Heart left ventricle (tissue), 16 donors: ENCODE measurements around the gene C4B. TPM values are rescaled to one million over a fixed set of nuclear protein-coding genes. Genes with fewer than 3 reads are reported as not detected.
"Not testable (repeated sequence)": the region's sequence is repeated elsewhere in the genome, so short reads cannot be mapped to it uniquely, and the experiment has no call there.

Experiments used
- ATAC-seq, 4 donors: fragments of 200-7000 bp; cut with Tn5 transposase; one replicate each; pipeline ENCODE4 v1.9.1; 2020 to 2022; ENCODE audit warnings: moderate library complexity in 4 of 4, mild to moderate bottlenecking in 3 of 4, moderate number of reproducible peaks in 1 of 4
- DNase-seq, 5 donors: peaks; one replicate each; pipeline ENCODE4 v3.0.0-alpha.2; 2020
- H3K27ac ChIP-seq, 12 donors: fragments of 200-600 bp; sonication (generic) in 4 of 12; one replicate each; pipeline versions ENCODE4 v1.5.0 to v1.8.0; 2016 to 2022; ENCODE audit warnings: mild to moderate bottlenecking in 2 of 12
- H3K27me3 ChIP-seq, 9 donors: fragments of 200-600 bp; sonication (generic) in 2 of 9; one replicate each; pipeline versions ENCODE4 v1.5.1 to v1.8.0; 2016 to 2022; ENCODE audit warnings: mild to moderate bottlenecking in 3 of 9
- H3K36me3 ChIP-seq, 9 donors: fragments of 200-600 bp; sonication (generic) in 2 of 9; one replicate each; pipeline versions ENCODE4 v1.5.0 to v1.8.0; 2018 to 2022; ENCODE audit warnings: mild to moderate bottlenecking in 2 of 9
- H3K4me1 ChIP-seq, 12 donors: fragments of 200-600 bp; sonication (generic) in 4 of 12; one replicate each; pipeline versions ENCODE4 v1.5.0 to v1.8.0; 2016 to 2022; ENCODE audit warnings: mild to moderate bottlenecking in 3 of 12
- H3K4me3 ChIP-seq, 12 donors: fragments of 200-600 bp; sonication (generic) in 4 of 12; one replicate each; pipeline versions ENCODE4 v1.5.0 to v1.8.0; 2017 to 2022; ENCODE audit warnings: mild to moderate bottlenecking in 9 of 12, moderate library complexity in 4 of 12
- H3K9me3 ChIP-seq, 12 donors: fragments of 200-600 bp; sonication (generic) in 4 of 12; one replicate each; pipeline versions ENCODE4 v1.5.0 to v1.8.0; 2016 to 2022; ENCODE audit warnings: mild to moderate bottlenecking in 1 of 12
- POLR2A ChIP-seq, 2 donors: fragments of 450-650 bp; IDR thresholded peaks; one replicate each; pipeline ENCODE4 v1.6.1; 2017; ENCODE audit warnings: antibody characterized with exemption in 2 of 2, mild to moderate bottlenecking in 2 of 2, moderate library complexity in 2 of 2
- WGBS, 4 donors: extraction: QIAGEN DNeasy Blood & Tissue Kit in 2 of 4; methylation state at CpG; one replicate each; pipeline versions ENCODE4 v1.1.5 to v1.1.7; 2013 to 2018; 5-methylcytosine and 5-hydroxymethylcytosine counted together
- intact Hi-C, 10 donors: fragments of 100-400 bp; cut with DNase I; formaldehyde crosslinking; loops; one replicate each; pipeline versions ENCODE4 v1.11.1 to v1.14.2; 2022
- polyA plus RNA-seq, 2 donors: library from polyadenylated mRNA; stranded (reverse); fragments of 200-250 nt; gene quantifications; one replicate each; pipeline ENCODE4 v1.2.3, GENCODE V29; 2013
- total RNA-seq, 9 donors: library from RNA; depleted of rRNA in 2 of 9; stranded (reverse); fragments of >200 nt in 2 of 9; fragmentation: NEBNext Ultra II Directional in 3 of 9; extraction: Animal tissue kit (Norgen Biotek cat#: 25700) in 3 of 9; gene quantifications; one replicate each; pipeline versions ENCODE4 v1.1.0 to v1.2.4, GENCODE V29; 2016 to 2023
- TF ChIP-seq, protein P1 (sequence below), 12 donors: fragments of 200-600 bp; sonication (generic) in 4 of 12; IDR thresholded peaks; one replicate each; pipeline versions ENCODE4 v1.5.0 to v1.8.0; 2018 to 2022; ENCODE audit warnings: antibody characterized with exemption in 12 of 12, mild to moderate bottlenecking in 5 of 12
- donor health status: ischemic (EF 13 %, LVEDD 7.1; RV severe dilation, severe dysfunction).
- donor health status: healthy with polysubstance abuse.
- donor health status: DM: no; HTN: yes; CAD: no.
- donor health status: DM: no; HTN: no; CAD: no.
- donor health status: ischemic (EF 25% LVEDD 6.9; RV normal size, moderate dysfunction).
- donor health status: ischemic (EF 25% LVEDD 5.7; RV mildly dilated, moderate dysfunction).
- donor health status: healthy.
- donor health status: DM: yes; HTN: yes; CAD: no.
- donor health status: ischemic (EF 35%, LVEDD 5.7; RV mildly dilated, moderate dysfunction).
- donor health status: nonischemic (EF 11% LVEDD 7.7; RV severe dilation, severe dysfunction).
- donor health status: DM: yes; HTN: yes; CAD: no.
- donor health status: PGD.
- donor health status: ischemic (EF 29% LVEDD 5.4; RV normal size, mild dysfunction).
- donor health status: nonischemic (EF 23%, LVEDD 6.1; RV moderate dilation, normal function).

C4B gene
- total and polyA plus RNA-seq, 11 donors = 30.8 to 307 (median 73.9) TPM

- peak overlapping the region in 11 of 12 donors; percentile 3 to 88 (median 74) for H3K27ac ChIP-seq
- no peak for TF ChIP-seq POLR2A (IDR thresholded peaks at IDR 0.05)
- TF ChIP-seq, protein P1, sequence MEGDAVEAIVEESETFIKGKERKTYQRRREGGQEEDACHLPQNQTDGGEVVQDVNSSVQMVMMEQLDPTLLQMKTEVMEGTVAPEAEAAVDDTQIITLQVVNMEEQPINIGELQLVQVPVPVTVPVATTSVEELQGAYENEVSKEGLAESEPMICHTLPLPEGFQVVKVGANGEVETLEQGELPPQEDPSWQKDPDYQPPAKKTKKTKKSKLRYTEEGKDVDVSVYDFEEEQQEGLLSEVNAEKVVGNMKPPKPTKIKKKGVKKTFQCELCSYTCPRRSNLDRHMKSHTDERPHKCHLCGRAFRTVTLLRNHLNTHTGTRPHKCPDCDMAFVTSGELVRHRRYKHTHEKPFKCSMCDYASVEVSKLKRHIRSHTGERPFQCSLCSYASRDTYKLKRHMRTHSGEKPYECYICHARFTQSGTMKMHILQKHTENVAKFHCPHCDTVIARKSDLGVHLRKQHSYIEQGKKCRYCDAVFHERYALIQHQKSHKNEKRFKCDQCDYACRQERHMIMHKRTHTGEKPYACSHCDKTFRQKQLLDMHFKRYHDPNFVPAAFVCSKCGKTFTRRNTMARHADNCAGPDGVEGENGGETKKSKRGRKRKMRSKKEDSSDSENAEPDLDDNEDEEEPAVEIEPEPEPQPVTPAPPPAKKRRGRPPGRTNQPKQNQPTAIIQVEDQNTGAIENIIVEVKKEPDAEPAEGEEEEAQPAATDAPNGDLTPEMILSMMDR (IDR thresholded peaks at IDR 0.05) = no peak
- 67 to 79% (median 77%) methylated on average over 6 of the region's 6 CpGs for WGBS, 4 donors
- H3K27me3 ChIP-seq = no peaks in the 10 kb centered on the region
- intact Hi-C loops = loop anchor here in 2 of 10 donors (2.0 to 10.0 kb wide), 3 partner anchors 65 to 107 kb away; partner anchors contain the start of genes PPT2 (in 1 of the 2) and PRRT1 (in 1 of the 2)
- H3K4me3 ChIP-seq = no peak overlapping the region
- DNase-seq (no peak), ATAC-seq (no peak)
- H3K36me3 ChIP-seq = peaks cover 0 to 57% (median 11%) of the 10 kb centered on the region in 9 donors
- H3K4me1 ChIP-seq = peaks cover 0 to 34% (median 24%) of the 10 kb centered on the region in 12 donors
- no peaks in the 10 kb centered on the region for H3K9me3 ChIP-seq
These were observed 32.9 kb downstream of the C4B start for GRCh38 chr6:32047539-32047854.

- Histone ChIP-seq H3K9me3 (no peaks in the 10 kb centered on the region), H3K4me3 (peak overlapping the region in 1 of 12 donors; percentile 5), H3K27me3 (no peaks in the 10 kb centered on the region), H3K27ac (peak overlapping the region in 11 of 12 donors; percentile 3 to 88 (median 74)), H3K4me1 (peaks cover 0 to 34% (median 24%) of the 10 kb centered on the region in 12 donors), H3K36me3 (peaks cover 0 to 63% (median 17%) of the 10 kb centered on the region in 9 donors)
- TF ChIP-seq, protein P1 (IDR thresholded peaks at IDR 0.05) = peak; percentile 76 to 93 (median 80)
- no peak for TF ChIP-seq POLR2A (IDR thresholded peaks at IDR 0.05)
- WGBS, 4 donors = 44 to 54% (median 52%) methylated on average over 33 to 42 of the region's 42 CpGs
- ATAC-seq (peak; percentile 23 to 63 (median 55)), DNase-seq (peak; percentile 64 to 85 (median 75))
- intact Hi-C loops = loop anchor here in 2 of 10 donors (2.0 to 10.0 kb wide), 3 partner anchors 65 to 107 kb away; partner anchors contain the start of genes PPT2 (in 1 of the 2) and PRRT1 (in 1 of the 2)
These were observed 33.5 kb downstream of the C4B start for GRCh38 chr6:32047855-32048766.

- peaks cover 0 to 34% (median 24%) of the 10 kb centered on the region in 12 donors for H3K4me1 ChIP-seq
- H3K27ac ChIP-seq = peak overlapping the region in 1 of 12 donors; percentile 30
- H3K36me3 ChIP-seq = peaks cover 0 to 70% (median 22%) of the 10 kb centered on the region in 9 donors
- intact Hi-C loops = loop anchor here in 2 of 10 donors (10.0 kb wide), 2 partner anchors 66 to 106 kb away; partner anchors contain the start of genes PPT2 (in 1 of the 2) and PRRT1 (in 1 of the 2)
- H3K4me3 ChIP-seq, ATAC-seq, H3K27me3 ChIP-seq, H3K9me3 ChIP-seq: not testable (repeated sequence)
- whole genome bisulfite sequencing, 4 donors = 92 to 94% (median 92%) methylated on average over 14 to 21 of the region's 21 CpGs
- DNase-seq = peak in 2 of 5 donors; percentile 10 to 16
These were observed 34.6 kb downstream of the C4B start for GRCh38 chr6:32049149-32049548.

- not testable (repeated sequence) for H3K4me3 ChIP-seq, H3K27me3 ChIP-seq, ATAC-seq, H3K9me3 ChIP-seq
- Histone ChIP-seq H3K27ac (peak overlapping the region in 1 of 12 donors; percentile 30), H3K36me3 (peaks cover 0 to 75% (median 26%) of the 10 kb centered on the region in 9 donors), H3K4me1 (peaks cover 0 to 34% (median 24%) of the 10 kb centered on the region in 12 donors)
- 79 to 97% (median 86%) methylated on average over 5 to 11 of the region's 11 CpGs for WGBS, 4 donors
- intact Hi-C loops = loop anchor here in 2 of 10 donors (10.0 kb wide), 2 partner anchors 65 to 105 kb away; partner anchors contain the start of genes PPT2 (in 1 of the 2) and PRRT1 (in 1 of the 2)
- peak in 2 of 5 donors; percentile 18 to 21 for DNase-seq
These were observed 35.1 kb downstream of the C4B start for GRCh38 chr6:32049736-32050135.

GRCh38 chr6:32050562-32050961 lies 36.0 kb downstream of the C4B start:
- Histone ChIP-seq H3K27me3 (no peaks in the 10 kb centered on the region), H3K36me3 (peaks cover 0 to 84% (median 34%) of the 10 kb centered on the region in 9 donors), H3K4me3 (no peak overlapping the region), H3K9me3 (no peaks in the 10 kb centered on the region), H3K27ac (peak overlapping the region in 1 of 12 donors; percentile 17), H3K4me1 (peaks cover 0 to 34% (median 24%) of the 10 kb centered on the region in 12 donors)
- peak in 2 of 5 donors; percentile 9 to 19 for DNase-seq
- no peak for ATAC-seq
- TF ChIP-seq POLR2A (IDR thresholded peaks at IDR 0.05) = no peak
- TF ChIP-seq, protein P1 (IDR thresholded peaks at IDR 0.05) = no peak
- 74 to 81% (median 75%) methylated on average over 5 of the region's 5 CpGs for WGBS, 4 donors
- intact Hi-C loops = no loop called here

- Histone ChIP-seq H3K4me1 (peaks cover 0 to 16% (median 9%) of the 10 kb centered on the region in 12 donors), H3K36me3 (peaks cover 0 to 82% (median 41%) of the 10 kb centered on the region in 9 donors)
- ATAC-seq, H3K27me3 ChIP-seq, H3K4me3 ChIP-seq, H3K27ac ChIP-seq, intact Hi-C loops, H3K9me3 ChIP-seq: not testable (repeated sequence)
- DNase-seq = peak in 1 of 5 donors; percentile 20
- 80 to 85% (median 81%) methylated on average over 20 of the region's 20 CpGs for WGBS, 4 donors
These were observed 38.0 kb downstream of the C4B start for GRCh38 chr6:32052626-32053025.

GRCh38 chr6:32053314-32053713 lies 38.7 kb downstream of the C4B start:
- H3K27me3 ChIP-seq, H3K9me3 ChIP-seq, H3K4me1 ChIP-seq, H3K27ac ChIP-seq, H3K4me3 ChIP-seq, ATAC-seq, intact Hi-C loops: not testable (repeated sequence)
- 90 to 95% (median 94%) methylated on average over 13 of the region's 13 CpGs for WGBS, 4 donors
- peaks cover 0 to 82% (median 48%) of the 10 kb centered on the region in 9 donors for H3K36me3 ChIP-seq
- DNase-seq = peak in 2 of 5 donors; percentile 22
